ENCODE results near the gene ANKS1A. TPM values are rescaled to one million over a fixed set of nuclear protein-coding genes. Genes with fewer than 3 reads are reported as not detected.

ANKS1A gene
- polyA plus RNA-seq, 3 donors, result 1.7 to 8.0 (median 3.1) TPM

GRCh38 chr6:35049156-35049735 is 160.2 kb downstream of the ANKS1A start:
- WGBS (ENCODE audit: insufficient coverage), result 84% methylated on average over 4 of the region's 10 CpGs
- Mint-ChIP-seq H3K9me3 (no peaks in the 10 kb centered on the region), H3K4me1 (peaks cover 26% of the 10 kb centered on the region), H3K27ac (no peak overlapping the region), H3K4me3 (no peak overlapping the region), H3K36me3 (peaks cover 18 to 21% of the 10 kb centered on the region in 2 donors), H3K27me3 (ENCODE audit: low read depth in 3 of 3) (peaks cover 0 to 2% (median 0%) of the 10 kb centered on the region in 3 donors)
- Histone ChIP-seq H3K9ac (ENCODE audit: insufficient read depth, low read length, poor library complexity, severe bottlenecking) (no peak overlapping the region), H2AFZ (ENCODE audit: insufficient read depth, low read depth, low read length, poor library complexity, severe bottlenecking) (peak overlapping the region; percentile 74), H3K4me2 (replicated peaks; ENCODE audit: extremely low read depth, low read length, poor library complexity, severe bottlenecking) (peak overlapping the region; percentile 69), H3K4me1 (ENCODE audit: control insufficient read depth in 1 of 2, insufficient read depth in 2 of 2, low read length in 2 of 2) (peaks cover 53 to 74% of the 10 kb centered on the region in 2 donors), H3K27ac (ENCODE audit: low read depth in 1 of 2, low read length in 2 of 2) (peak overlapping the region in 1 of 2 donors; percentile 87), H3K27me3 (ENCODE audit: control insufficient read depth in 2 of 2, insufficient read depth in 2 of 2, low read length in 2 of 2) (no peaks in the 10 kb centered on the region), H3K79me2 (ENCODE audit: insufficient read depth, low read length) (peaks cover 4% of the 10 kb centered on the region), H3K36me3 (replicated peaks in 1 of 2; ENCODE audit: control insufficient read depth in 1 of 2, insufficient read depth in 2 of 2, low read length in 2 of 2) (peaks cover 11 to 25% of the 10 kb centered on the region in 2 donors), H3K4me3 (replicated peaks in 1 of 3; ENCODE audit: low read depth in 2 of 3, low read length in 3 of 3) (peak overlapping the region in 1 of 3 experiments; percentile 73), H3K9me3 (replicated peaks in 1 of 2; ENCODE audit: control insufficient read depth in 1 of 2, insufficient read depth in 1 of 2, low read length in 2 of 2) (no peaks in the 10 kb centered on the region), H4K20me1 (ENCODE audit: insufficient read depth, low read length) (no peaks in the 10 kb centered on the region)
- no peak for TF ChIP-seq CTCF (IDR thresholded peaks at IDR 0.05)
- no peak for DNase-seq
- intact Hi-C loops (cut with micrococcal nuclease), result loop anchor here in 1 of 2 donors (2.0 to 10.0 kb wide), 2 partner anchors 14 to 164 kb away; partner anchors contain the start of genes ANKS1A and TAF11

GRCh38 chr6:35049900-35050756 is 161.1 kb downstream of the ANKS1A start:
- Histone ChIP-seq H3K4me1 (ENCODE audit: control insufficient read depth in 1 of 2, insufficient read depth in 2 of 2, low read length in 2 of 2) (peaks cover 44 to 65% of the 10 kb centered on the region in 2 donors), H2AFZ (ENCODE audit: insufficient read depth, low read depth, low read length, poor library complexity, severe bottlenecking) (peak overlapping the region; percentile 18), H3K79me2 (ENCODE audit: insufficient read depth, low read length) (peaks cover 4% of the 10 kb centered on the region), H3K36me3 (replicated peaks in 1 of 2; ENCODE audit: control insufficient read depth in 1 of 2, insufficient read depth in 2 of 2, low read length in 2 of 2) (peaks cover 17 to 33% of the 10 kb centered on the region in 2 donors), H3K9ac (ENCODE audit: insufficient read depth, low read length, poor library complexity, severe bottlenecking) (no peak overlapping the region), H3K4me3 (replicated peaks in 1 of 3; ENCODE audit: low read depth in 2 of 3, low read length in 3 of 3) (no peak overlapping the region), H3K27me3 (ENCODE audit: control insufficient read depth in 2 of 2, insufficient read depth in 2 of 2, low read length in 2 of 2) (no peaks in the 10 kb centered on the region), H3K27ac (ENCODE audit: low read depth in 1 of 2, low read length in 2 of 2) (peak overlapping the region in 1 of 2 donors; percentile 87), H3K9me3 (replicated peaks in 1 of 2; ENCODE audit: control insufficient read depth in 1 of 2, insufficient read depth in 1 of 2, low read length in 2 of 2) (no peaks in the 10 kb centered on the region), H4K20me1 (ENCODE audit: insufficient read depth, low read length) (no peaks in the 10 kb centered on the region), H3K4me2 (replicated peaks; ENCODE audit: extremely low read depth, low read length, poor library complexity, severe bottlenecking) (no peak overlapping the region)
- H3K4me1 Mint-ChIP-seq, result peaks cover 17% of the 10 kb centered on the region
- intact Hi-C loops (cut with micrococcal nuclease), result loop anchor here in 1 of 2 donors (2.0 to 10.0 kb wide), 2 partner anchors 15 to 165 kb away; partner anchors contain the start of genes ANKS1A and TAF11
- no peak overlapping the region for H3K27ac Mint-ChIP-seq
- 5% methylated on average over 7 of the region's 10 CpGs for whole genome bisulfite sequencing (ENCODE audit: insufficient coverage)
- H3K36me3 Mint-ChIP-seq, result peaks cover 23 to 30% of the 10 kb centered on the region in 2 donors
- DNase-seq, result no peak
- peaks cover 0 to 2% (median 0%) of the 10 kb centered on the region in 3 donors for H3K27me3 Mint-ChIP-seq (ENCODE audit: low read depth in 3 of 3)
- H3K4me3 Mint-ChIP-seq, result no peak overlapping the region
- no peaks in the 10 kb centered on the region for H3K9me3 Mint-ChIP-seq
- no peak for TF ChIP-seq CTCF (IDR thresholded peaks at IDR 0.05)

Measured in CD14-positive monocyte (primary cell).